ENCODE measurements around the gene SLC18B1.
"Not testable (repeated sequence)": the region's sequence is repeated elsewhere in the genome, so short reads cannot be mapped to it uniquely, and the experiment has no call there.

SLC18B1 gene

DNA sequence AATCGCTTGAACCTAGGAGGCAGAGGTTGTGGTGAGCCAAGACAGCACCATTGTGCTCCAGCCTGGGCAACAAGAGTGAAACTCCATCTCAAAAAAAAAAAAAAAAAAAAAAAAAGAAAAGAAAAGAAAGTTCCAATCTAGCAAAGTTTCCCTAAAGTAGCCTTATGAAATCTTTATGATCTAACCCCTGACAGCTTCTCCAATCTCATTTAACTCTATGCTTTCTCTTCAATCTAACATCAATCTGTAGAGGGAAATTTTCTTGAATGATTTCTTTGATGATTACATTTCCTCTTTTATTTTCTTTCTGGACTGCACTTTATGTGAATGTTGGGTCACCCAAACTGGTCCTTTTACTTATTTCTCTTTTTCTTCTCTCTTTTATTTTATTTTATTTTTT, 2.2 kb upstream of the SLC18B1 start:
- no peak for DNase-seq (ENCODE audit: low read depth, low spot score)

DNA sequence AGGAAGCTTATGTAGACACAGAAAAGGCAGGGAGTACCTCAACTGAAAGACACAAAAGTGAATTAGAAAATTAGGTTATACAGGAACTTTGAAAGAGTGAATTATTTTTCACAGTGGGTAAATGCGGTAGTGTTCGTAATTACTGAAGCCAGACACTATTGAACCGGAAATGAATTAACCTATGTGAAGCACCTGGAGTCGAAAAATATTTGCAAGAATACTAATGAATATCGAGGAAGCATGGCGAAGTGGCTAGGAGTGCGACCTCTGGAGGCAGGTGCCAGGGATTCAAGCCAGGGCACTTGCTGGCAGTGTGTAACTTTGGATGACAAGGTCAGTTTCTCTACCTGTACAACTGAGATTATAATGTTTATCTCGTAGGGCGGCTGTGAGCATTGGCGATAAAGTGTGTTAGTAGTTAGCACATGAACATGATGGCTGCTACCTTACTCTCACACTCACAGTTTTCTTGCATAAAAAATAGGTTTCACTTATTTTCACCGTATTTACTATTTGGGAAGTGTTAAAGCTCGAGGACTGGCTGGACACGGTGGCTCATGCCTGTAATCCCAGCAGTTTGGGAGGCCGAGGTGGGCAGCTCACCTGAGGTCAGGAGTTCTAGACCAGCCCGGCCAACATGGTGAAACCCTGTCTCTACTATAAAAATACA, 567 bp upstream of the SLC18B1 start:
- peak; percentile 83 for DNase-seq (ENCODE audit: low read depth, low spot score)

- no peak for DNase-seq (ENCODE audit: low read depth, low spot score)
These were observed 3.0 kb downstream of the SLC18B1 start for GRCh38 chr6:132795461-132795860.

DNA sequence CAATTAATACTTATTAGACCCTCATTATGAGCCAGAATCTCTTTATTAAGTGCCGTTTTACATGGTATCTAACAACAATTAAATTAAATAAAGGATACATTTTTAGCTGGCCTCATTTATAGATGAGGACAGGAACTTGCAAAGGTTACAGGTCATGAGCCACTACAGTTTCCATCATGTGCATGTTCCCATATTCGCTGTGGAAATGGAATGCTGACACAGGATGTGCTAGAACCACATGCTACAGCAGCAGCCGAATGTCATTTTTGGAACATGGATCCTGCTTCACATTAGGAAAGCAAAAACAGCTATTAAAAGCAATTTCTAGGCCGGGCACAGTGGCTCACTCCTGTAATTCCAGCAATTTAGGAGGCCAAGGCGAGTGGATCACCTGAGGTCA, 5.9 kb downstream of the SLC18B1 start:
- no peak for DNase-seq (ENCODE audit: low read depth, low spot score)

- no peak for DNase-seq (ENCODE audit: low read depth, low spot score)
These were observed 8.0 kb downstream of the SLC18B1 start for GRCh38 chr6:132790450-132790849.

DNA sequence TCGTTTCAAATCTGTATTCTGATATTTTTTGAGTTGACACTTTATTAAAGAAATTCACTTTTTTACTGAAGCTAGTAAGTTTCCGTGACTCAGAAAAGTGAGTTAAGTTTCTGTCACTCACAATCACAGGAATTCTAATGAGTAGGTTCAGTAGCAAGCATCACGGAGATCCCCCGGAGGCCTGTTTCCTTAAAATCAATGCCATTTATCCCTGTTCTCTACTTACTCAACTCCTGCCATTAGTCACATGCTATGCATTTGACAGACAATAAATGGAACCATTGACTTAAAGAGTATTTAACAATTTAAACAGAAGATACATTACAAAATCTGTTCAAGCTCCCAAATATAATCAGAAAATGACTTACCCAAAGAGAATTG, 9.1 kb downstream of the SLC18B1 start:
- DNase-seq (ENCODE audit: low read depth, low spot score), result no peak

DNA sequence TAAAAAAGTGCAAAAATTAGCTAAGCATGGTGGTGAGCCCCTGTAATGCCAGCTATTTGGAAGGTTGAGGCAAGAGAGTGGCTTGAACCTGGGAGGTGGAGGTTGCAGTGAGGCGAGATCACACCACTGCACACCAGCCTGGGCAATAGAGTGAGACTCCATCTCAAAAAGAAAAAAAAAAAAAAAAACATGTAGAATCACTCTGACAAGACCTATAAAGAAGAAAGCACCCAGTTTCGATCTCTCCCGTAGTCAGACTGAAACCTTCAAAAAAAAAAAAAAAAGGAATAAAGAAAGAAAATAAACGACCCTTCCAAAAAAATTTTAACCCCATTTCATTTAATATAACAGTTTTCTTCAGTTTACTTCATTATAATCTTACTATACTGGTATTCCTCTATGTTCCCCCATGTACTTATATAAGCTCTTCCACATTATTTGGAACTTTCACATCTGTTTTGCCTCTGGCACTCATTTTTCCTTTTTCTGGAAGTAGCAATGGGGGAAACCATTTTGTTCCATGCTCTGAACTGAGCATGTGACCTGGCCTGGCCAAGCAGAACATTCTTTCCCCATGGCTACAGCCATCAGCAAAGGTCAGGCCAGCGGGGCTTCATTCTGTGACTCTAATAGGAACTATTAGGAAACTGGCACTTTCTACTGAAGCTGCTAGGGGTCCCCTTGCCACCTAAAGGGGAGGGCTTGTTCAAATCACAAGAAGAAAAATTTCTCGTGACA, 9.6 kb downstream of the SLC18B1 start:
- DNase-seq (ENCODE audit: low read depth, low spot score), result no peak

GRCh38 chr6:132785936-132786335, 12.5 kb downstream of the SLC18B1 start:
- no peak for DNase-seq (ENCODE audit: low read depth, low spot score)

DNA sequence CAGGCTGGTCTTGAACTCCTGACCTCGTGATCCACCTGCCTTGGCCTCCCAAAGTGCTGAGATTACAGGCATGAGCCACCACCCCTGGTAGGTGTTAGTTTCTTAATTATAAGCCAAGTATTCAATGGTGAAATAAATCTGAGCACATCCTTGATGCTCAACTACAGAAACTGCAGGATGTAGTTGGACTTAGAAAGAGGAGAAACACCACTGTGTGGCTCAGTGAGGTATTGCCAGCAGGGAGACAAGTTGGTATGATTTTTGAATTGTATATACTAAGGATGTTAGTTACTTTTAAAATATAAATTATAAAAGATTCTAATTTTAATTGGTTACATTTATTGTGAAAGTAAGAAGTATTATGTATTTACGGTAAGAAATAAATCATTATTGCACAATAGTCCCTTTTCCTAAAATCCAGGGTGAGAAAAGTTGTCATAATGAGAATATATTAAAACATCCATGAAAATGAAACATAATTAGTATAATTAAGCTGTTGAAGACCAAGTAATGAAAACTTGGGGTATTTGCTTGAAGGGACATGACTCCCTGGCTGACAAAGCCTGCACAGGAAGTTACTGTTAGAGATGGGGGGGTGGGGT, 17.6 kb downstream of the SLC18B1 start:
- peak; percentile 60 for DNase-seq (ENCODE audit: low read depth, low spot score)

- not testable (repeated sequence) for DNase-seq (ENCODE audit: low read depth, low spot score)
These were observed 20.6 kb downstream of the SLC18B1 start for GRCh38 chr6:132777881-132778280.

- DNase-seq (ENCODE audit: low read depth, low spot score), result peak; percentile 10
These were observed 30.4 kb downstream of the SLC18B1 start for GRCh38 chr6:132768051-132768517.

DNA sequence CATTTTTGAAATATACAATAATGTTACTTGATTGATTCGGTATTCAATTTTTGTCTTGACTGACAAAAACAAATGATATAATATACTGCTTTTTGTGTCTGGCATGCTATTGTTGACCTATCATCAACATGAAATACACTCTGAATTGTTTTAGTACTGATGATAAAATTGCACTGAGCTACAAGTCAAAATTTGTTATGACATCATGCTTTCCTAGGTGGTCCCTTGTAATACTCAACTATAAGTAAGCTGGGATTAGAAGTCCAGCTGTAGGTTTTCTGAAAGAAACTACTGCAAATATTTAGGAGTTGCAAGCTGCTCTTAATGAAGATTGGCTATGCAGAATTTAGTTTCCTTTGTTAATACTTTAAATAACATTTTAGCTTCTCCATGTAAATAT, 32.9 kb downstream of the SLC18B1 start:
- DNase-seq (ENCODE audit: low read depth, low spot score), result no peak

DNA sequence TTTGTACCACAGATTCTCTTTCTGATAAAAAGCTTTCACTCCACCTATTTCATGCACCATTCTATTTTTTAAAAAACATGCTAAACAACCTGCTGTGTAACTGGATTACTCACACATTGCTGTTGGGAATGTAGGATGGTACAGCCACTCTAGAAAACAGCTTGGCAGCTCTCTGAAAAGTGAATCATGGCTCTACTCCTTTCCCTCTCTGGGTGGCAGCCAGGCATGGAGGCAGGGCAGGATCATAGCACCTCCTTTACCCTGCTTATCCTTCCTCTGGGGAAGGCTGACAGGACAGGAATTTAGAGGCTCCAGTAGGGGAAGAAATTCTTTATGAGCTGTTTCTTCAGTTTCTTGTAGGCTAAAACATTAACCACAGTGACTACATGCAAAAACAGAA, 34.1 kb downstream of the SLC18B1 start:
- DNase-seq (ENCODE audit: low read depth, low spot score), result peak; percentile 96

GRCh38 chr6:132763269-132763668, 35.2 kb downstream of the SLC18B1 start:
- DNase-seq (ENCODE audit: low read depth, low spot score), result no peak

DNA sequence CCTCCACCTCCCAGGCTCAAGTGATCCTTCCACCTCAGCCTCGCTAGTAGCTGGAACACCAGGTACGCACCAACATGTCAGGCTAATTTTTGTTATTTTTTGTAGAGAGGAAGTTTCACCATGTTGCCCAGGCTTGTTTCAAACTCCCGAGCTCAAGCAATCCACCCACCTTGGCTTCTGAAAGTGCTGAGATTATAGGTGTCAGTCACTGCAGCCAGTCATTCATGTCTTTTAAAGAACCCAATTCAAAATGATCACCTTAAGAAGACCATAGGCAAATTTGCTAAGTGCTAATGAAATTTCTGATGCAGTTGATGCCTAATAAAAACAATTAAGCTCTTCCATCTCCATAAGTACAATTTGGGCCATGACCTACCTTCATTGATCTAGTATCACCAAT, 38.2 kb downstream of the SLC18B1 start:
- DNase-seq (ENCODE audit: low read depth, low spot score), result no peak

DNA sequence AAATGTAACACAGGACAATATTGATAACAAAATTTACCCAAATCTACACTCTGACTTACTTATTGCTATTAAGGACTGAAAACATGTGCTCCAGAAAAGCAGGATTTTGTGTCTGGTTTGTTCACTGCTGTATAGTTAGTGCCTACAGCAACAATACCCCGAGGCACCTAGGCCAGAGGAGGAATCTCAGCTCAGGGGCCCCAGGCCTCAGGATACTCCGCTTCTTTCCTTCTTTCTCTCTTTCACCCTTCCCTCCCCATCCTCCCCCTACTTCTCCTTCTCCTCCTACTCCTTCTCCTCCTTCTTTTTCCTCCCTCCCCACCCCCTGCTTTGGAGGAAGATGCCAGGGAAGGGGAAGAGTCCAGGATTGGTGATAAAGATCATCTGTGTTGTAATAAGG, 39.7 kb downstream of the SLC18B1 start:
- DNase-seq (ENCODE audit: low read depth, low spot score), result no peak

GRCh38 chr6:132752255-132752654, 46.2 kb downstream of the SLC18B1 start:
- DNase-seq (ENCODE audit: low read depth, low spot score), result no peak

DNA sequence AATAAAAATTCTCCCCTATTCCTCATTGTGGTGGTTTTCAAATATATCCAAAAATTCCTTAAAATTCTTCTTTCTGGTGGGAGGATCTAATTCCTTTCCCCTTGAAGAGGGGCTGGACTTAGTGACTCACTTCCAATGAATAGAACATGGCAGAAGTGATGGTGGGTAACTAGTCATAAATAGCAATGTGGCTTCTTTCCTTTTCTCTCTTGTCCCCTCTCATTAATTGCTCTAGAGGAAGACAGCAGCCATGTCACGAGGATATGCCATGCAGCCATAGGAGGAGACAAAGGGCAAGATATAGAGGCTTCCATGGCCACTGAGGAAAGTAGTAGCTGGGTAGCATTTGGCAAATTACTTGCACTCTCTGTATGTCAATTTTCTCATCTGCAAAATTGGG, 46.6 kb downstream of the SLC18B1 start:
- DNase-seq (ENCODE audit: low read depth, low spot score), result no peak

DNA sequence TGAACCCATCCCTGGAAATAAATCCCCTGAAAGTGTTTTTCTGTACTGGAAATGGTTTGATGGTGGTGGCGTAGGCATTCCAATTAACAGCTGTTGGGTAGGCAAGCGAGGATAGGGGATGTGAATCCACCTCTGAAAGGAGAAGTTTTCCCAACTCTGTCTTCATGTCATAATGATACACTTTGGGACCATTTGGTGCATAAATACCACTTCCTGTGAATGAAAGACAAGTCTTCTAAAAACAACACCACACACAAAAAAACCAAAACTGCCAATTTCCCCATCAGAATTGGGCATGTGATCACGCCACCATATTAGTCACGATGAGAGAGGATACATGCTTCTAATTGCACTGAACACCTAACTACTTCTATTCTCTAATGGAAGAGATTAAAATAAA, 47.1 kb downstream of the SLC18B1 start:
- DNase-seq (ENCODE audit: low read depth, low spot score), result no peak

GRCh38 chr6:132750455-132751248, 47.8 kb downstream of the SLC18B1 start:
- DNase-seq (ENCODE audit: low read depth, low spot score), result no peak

- no peak for DNase-seq (ENCODE audit: low read depth, low spot score)
These were observed 49.3 kb downstream of the SLC18B1 start for GRCh38 chr6:132749111-132749510.

DNA sequence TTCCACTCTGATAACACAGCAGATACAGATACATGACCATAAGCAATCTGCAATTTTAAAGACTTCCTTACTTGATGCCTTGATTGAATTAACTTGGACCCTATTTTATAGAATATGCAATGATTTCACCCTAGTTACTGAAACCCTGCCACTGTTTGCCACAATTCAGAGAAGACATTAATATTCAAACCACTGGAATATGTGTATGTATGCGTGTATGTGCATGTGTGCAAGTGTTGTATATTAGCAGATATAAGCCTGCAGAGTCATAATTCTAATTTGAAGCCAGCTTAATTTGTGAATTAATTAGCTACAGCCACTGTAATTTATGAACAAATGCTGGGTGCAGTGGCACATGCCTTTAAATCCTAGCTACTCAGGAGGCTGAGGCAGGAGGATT, 50.0 kb downstream of the SLC18B1 start:
- no peak for DNase-seq (ENCODE audit: low read depth, low spot score)

Data from astrocyte of the hippocampus (primary cell).